ENCODE measurements around the gene ACTR8. TPM values are rescaled to one million over a fixed set of nuclear protein-coding genes. Genes with fewer than 3 reads are reported as not detected.

ACTR8 gene
- total RNA-seq, 5 donors from 2014 or later (not counting 1 experiment from before 2014, with no cell fraction given): 23.0 to 47.3 (median 35.2) TPM

- POLR2A ChIA-PET: no interaction called here
- WGBS (ENCODE audit: insufficient coverage): 2% methylated on average over 34 of the region's 34 CpGs
Measured at GRCh38 chr3:53845881-53846133, 36.1 kb downstream of the ACTR8 start.

GRCh38 chr3:53845103-53845880 is 36.7 kb downstream of the ACTR8 start:
- H3K27ac Mint-ChIP-seq: peak overlapping the region in 1 of 2 donors; percentile 55
- H3K27me3 Mint-ChIP-seq: peaks cover 44 to 56% of the 10 kb centered on the region in 2 donors
- H3K27ac ChIP-seq (ENCODE audit: low read length): no peak overlapping the region
- H3K4me3 ChIP-seq (ENCODE audit: control insufficient read depth in 1 of 2, extremely low read depth in 1 of 2, low read length in 1 of 2): peak overlapping the region; percentile 24 to 62
- H3K36me3 ChIP-seq (ENCODE audit: control insufficient read depth in 2 of 2, extremely low read depth in 1 of 2, insufficient read depth in 1 of 2, low read length in 1 of 2): no peaks in the 10 kb centered on the region
- ChIA-PET POLR2A (no interaction called here), CTCF (no interaction called here)
- DNase-seq (no peak), ATAC-seq (replicated peaks in 1 of 4) (no peak)
- no peaks in the 10 kb centered on the region for H3K9me3 ChIP-seq
- peak overlapping the region; percentile 55 to 68 (median 63) for H3K4me3 Mint-ChIP-seq
- peaks cover 12 to 52% of the 10 kb centered on the region in 2 experiments for H3K27me3 ChIP-seq (replicated peaks in 1 of 2; ENCODE audit: control insufficient read depth in 2 of 2, extremely low read depth in 1 of 2, insufficient read depth in 2 of 2, low read length in 1 of 2)
- no peaks in the 10 kb centered on the region for H3K36me3 Mint-ChIP-seq
- H3K4me1 ChIP-seq (ENCODE audit: control insufficient read depth in 1 of 2, extremely low read depth in 1 of 2, insufficient read depth in 2 of 2, low read length in 2 of 2): peaks cover 0 to 10% of the 10 kb centered on the region in 2 experiments
- WGBS (ENCODE audit: insufficient coverage): 22% methylated on average over 25 of the region's 25 CpGs
- peaks cover 0 to 12% (median 7%) of the 10 kb centered on the region in 3 donors for H3K4me1 Mint-ChIP-seq
- H3K9me3 Mint-ChIP-seq: no peaks in the 10 kb centered on the region

More at GRCh38 chr3:53845881-53846133, 36.1 kb downstream of the ACTR8 start:
- peaks cover 0 to 12% (median 7%) of the 10 kb centered on the region in 3 donors for H3K4me1 Mint-ChIP-seq
- H3K4me3 Mint-ChIP-seq: peak overlapping the region; percentile 55 to 68 (median 63)
- no peaks in the 10 kb centered on the region for H3K36me3 Mint-ChIP-seq
- ATAC-seq (replicated peaks in 1 of 4) (peak in 2 of 4 experiments; percentile 28 to 33), DNase-seq (no peak)
- no peak overlapping the region for H3K27ac Mint-ChIP-seq
- H3K27ac ChIP-seq (ENCODE audit: low read length): no peak overlapping the region
- H3K36me3 ChIP-seq (ENCODE audit: control insufficient read depth in 2 of 2, extremely low read depth in 1 of 2, insufficient read depth in 1 of 2, low read length in 1 of 2): no peaks in the 10 kb centered on the region
- CTCF ChIA-PET: no interaction called here
- peaks cover 44 to 56% of the 10 kb centered on the region in 2 donors for H3K27me3 Mint-ChIP-seq
- H3K27me3 ChIP-seq (replicated peaks in 1 of 2; ENCODE audit: control insufficient read depth in 2 of 2, extremely low read depth in 1 of 2, insufficient read depth in 2 of 2, low read length in 1 of 2): peaks cover 12 to 52% of the 10 kb centered on the region in 2 experiments
- H3K4me3 ChIP-seq (ENCODE audit: control insufficient read depth in 1 of 2, extremely low read depth in 1 of 2, low read length in 1 of 2): peak overlapping the region; percentile 24 to 62
- H3K4me1 ChIP-seq (ENCODE audit: control insufficient read depth in 1 of 2, extremely low read depth in 1 of 2, insufficient read depth in 2 of 2, low read length in 2 of 2): peaks cover 0 to 10% of the 10 kb centered on the region in 2 experiments
- H3K9me3 ChIP-seq: no peaks in the 10 kb centered on the region
- H3K9me3 Mint-ChIP-seq: no peaks in the 10 kb centered on the region

- peak overlapping the region; percentile 55 to 68 (median 63) for H3K4me3 Mint-ChIP-seq
- no peak for DNase-seq
- no peaks in the 10 kb centered on the region for H3K9me3 ChIP-seq
- ChIA-PET POLR2A (no interaction called here), CTCF (no interaction called here)
- no peaks in the 10 kb centered on the region for H3K36me3 ChIP-seq (ENCODE audit: control insufficient read depth in 2 of 2, extremely low read depth in 1 of 2, insufficient read depth in 1 of 2, low read length in 1 of 2)
- ATAC-seq (replicated peaks in 1 of 4): no peak
- no peak overlapping the region for H3K4me3 ChIP-seq (ENCODE audit: control insufficient read depth in 1 of 2, extremely low read depth in 1 of 2, low read length in 1 of 2)
- H3K36me3 Mint-ChIP-seq: no peaks in the 10 kb centered on the region
- no peaks in the 10 kb centered on the region for H3K9me3 Mint-ChIP-seq
- H3K27ac ChIP-seq (ENCODE audit: low read length): no peak overlapping the region
- H3K4me1 ChIP-seq (ENCODE audit: control insufficient read depth in 1 of 2, extremely low read depth in 1 of 2, insufficient read depth in 2 of 2, low read length in 2 of 2): peaks cover 0 to 10% of the 10 kb centered on the region in 2 experiments
- H3K27me3 Mint-ChIP-seq: peaks cover 39 to 56% of the 10 kb centered on the region in 2 donors
- WGBS (ENCODE audit: insufficient coverage): 98% methylated on average over 9 of the region's 9 CpGs
- peaks cover 12 to 52% of the 10 kb centered on the region in 2 experiments for H3K27me3 ChIP-seq (replicated peaks in 1 of 2; ENCODE audit: control insufficient read depth in 2 of 2, extremely low read depth in 1 of 2, insufficient read depth in 2 of 2, low read length in 1 of 2)
- peaks cover 0 to 12% (median 7%) of the 10 kb centered on the region in 3 donors for H3K4me1 Mint-ChIP-seq
- H3K27ac Mint-ChIP-seq: peak overlapping the region in 1 of 2 donors; percentile 16
Measured at GRCh38 chr3:53844262-53845102, 37.5 kb downstream of the ACTR8 start.

GRCh38 chr3:53843195-53844177 is 38.5 kb downstream of the ACTR8 start:
- Histone ChIP-seq H3K4me3 (ENCODE audit: control insufficient read depth in 1 of 2, extremely low read depth in 1 of 2, low read length in 1 of 2) (no peak overlapping the region), H3K9me3 (no peaks in the 10 kb centered on the region), H3K27me3 (replicated peaks in 1 of 2; ENCODE audit: control insufficient read depth in 2 of 2, extremely low read depth in 1 of 2, insufficient read depth in 2 of 2, low read length in 1 of 2) (peaks cover 9 to 48% of the 10 kb centered on the region in 2 experiments), H3K36me3 (ENCODE audit: control insufficient read depth in 2 of 2, extremely low read depth in 1 of 2, insufficient read depth in 1 of 2, low read length in 1 of 2) (no peaks in the 10 kb centered on the region), H3K4me1 (ENCODE audit: control insufficient read depth in 1 of 2, extremely low read depth in 1 of 2, insufficient read depth in 2 of 2, low read length in 2 of 2) (peaks cover 0 to 10% of the 10 kb centered on the region in 2 experiments), H3K27ac (ENCODE audit: low read length) (no peak overlapping the region)
- Mint-ChIP-seq H3K9me3 (no peaks in the 10 kb centered on the region), H3K27me3 (peaks cover 39 to 52% of the 10 kb centered on the region in 2 donors), H3K4me1 (peaks cover 0 to 12% (median 7%) of the 10 kb centered on the region in 3 donors), H3K4me3 (peak overlapping the region in 1 of 3 donors; percentile 10), H3K27ac (no peak overlapping the region), H3K36me3 (no peaks in the 10 kb centered on the region)
- WGBS (ENCODE audit: insufficient coverage): 78% methylated on average over 8 of the region's 10 CpGs
- CTCF ChIA-PET: no interaction called here
- ATAC-seq (replicated peaks in 1 of 4): no peak
- POLR2A ChIA-PET: no interaction called here
- DNase-seq: no peak

GRCh38 chr3:53842436-53843194 is 39.3 kb downstream of the ACTR8 start:
- WGBS (ENCODE audit: insufficient coverage): 82% methylated on average over 10 of the region's 12 CpGs
- no peak for ATAC-seq (replicated peaks in 1 of 4)
- CTCF ChIA-PET: no interaction called here

More at GRCh38 chr3:53842436-53843194, 39.3 kb downstream of the ACTR8 start:
- POLR2A ChIA-PET: no interaction called here
- Mint-ChIP-seq H3K4me1 (peaks cover 0 to 12% (median 7%) of the 10 kb centered on the region in 3 donors), H3K27ac (no peak overlapping the region), H3K36me3 (no peaks in the 10 kb centered on the region), H3K4me3 (no peak overlapping the region), H3K9me3 (no peaks in the 10 kb centered on the region), H3K27me3 (peaks cover 35 to 52% of the 10 kb centered on the region in 2 donors)
- no peaks in the 10 kb centered on the region for H3K36me3 ChIP-seq (ENCODE audit: control insufficient read depth in 2 of 2, extremely low read depth in 1 of 2, insufficient read depth in 1 of 2, low read length in 1 of 2)
- H3K27me3 ChIP-seq (replicated peaks in 1 of 2; ENCODE audit: control insufficient read depth in 2 of 2, extremely low read depth in 1 of 2, insufficient read depth in 2 of 2, low read length in 1 of 2): peaks cover 8 to 55% of the 10 kb centered on the region in 2 experiments
- H3K9me3 ChIP-seq: no peaks in the 10 kb centered on the region
- no peak for DNase-seq
- no peak overlapping the region for H3K27ac ChIP-seq (ENCODE audit: low read length)
- H3K4me1 ChIP-seq (ENCODE audit: control insufficient read depth in 1 of 2, extremely low read depth in 1 of 2, insufficient read depth in 2 of 2, low read length in 2 of 2): peaks cover 0 to 10% of the 10 kb centered on the region in 2 experiments
- no peak overlapping the region for H3K4me3 ChIP-seq (ENCODE audit: control insufficient read depth in 1 of 2, extremely low read depth in 1 of 2, low read length in 1 of 2)
